NB4 (cell line): ENCODE measurements around the gene SHOX.

Experiments
- MYC ChIP-seq: IDR thresholded peaks from 2 replicates; pipeline ENCODE4 v1.6.1; 2011; ENCODE audit warnings: low read depth, low read length
- POLR2A ChIP-seq: IDR thresholded peaks from 2 replicates; pipeline ENCODE4 v1.6.1; 2011; ENCODE audit warnings: mild to moderate bottlenecking; ENCODE audit not compliant: insufficient read length; ENCODE audit errors: extremely low read depth
- TF ChIP-seq, protein P1 (sequence below): IDR thresholded peaks from one replicate; pipeline ENCODE4 v1.5.1; 2012; ENCODE audit warnings: low read depth, low read length
- TF ChIP-seq, protein P2 (sequence below): IDR thresholded peaks from 2 replicates; pipeline ENCODE4 v1.6.1; 2011; ENCODE audit warnings: low read depth, low read length

DNA sequence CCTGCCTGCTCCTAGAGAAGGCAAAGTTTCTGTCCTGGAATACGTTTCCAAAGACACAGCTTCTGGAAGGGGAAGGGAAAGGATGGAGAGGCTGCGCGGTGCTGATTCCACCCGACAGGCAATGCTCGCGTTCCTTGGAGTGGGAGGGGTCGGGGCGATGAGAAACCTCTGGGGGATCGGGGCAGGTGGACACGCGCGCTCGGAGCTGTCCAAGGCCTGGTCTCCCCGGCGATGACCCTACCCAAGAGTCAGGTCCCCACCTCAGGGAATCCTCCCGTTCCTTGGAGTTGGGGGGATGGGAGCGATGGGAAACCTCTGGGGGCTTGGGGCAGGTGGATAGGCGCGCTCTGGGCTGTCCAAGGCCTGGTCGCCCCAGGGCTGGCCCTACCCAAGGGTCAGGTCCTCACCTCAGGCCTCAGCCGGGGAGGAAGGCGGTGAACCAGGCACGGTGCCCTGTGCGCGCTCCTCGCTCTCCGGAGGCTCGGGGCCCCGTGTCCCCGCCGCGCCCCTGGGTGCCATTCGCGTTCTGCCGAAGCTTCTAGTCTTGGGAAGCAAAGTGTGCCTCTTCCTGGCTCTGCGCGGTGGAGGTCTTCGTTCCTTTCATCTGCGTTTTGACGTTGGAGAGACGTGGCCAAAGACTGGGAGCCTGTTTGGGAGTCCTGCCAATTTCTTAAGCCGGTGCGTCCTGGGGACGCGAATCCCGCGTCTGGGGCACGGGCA is 10.6 kb upstream of the SHOX start:
- TF ChIP-seq, protein P1, sequence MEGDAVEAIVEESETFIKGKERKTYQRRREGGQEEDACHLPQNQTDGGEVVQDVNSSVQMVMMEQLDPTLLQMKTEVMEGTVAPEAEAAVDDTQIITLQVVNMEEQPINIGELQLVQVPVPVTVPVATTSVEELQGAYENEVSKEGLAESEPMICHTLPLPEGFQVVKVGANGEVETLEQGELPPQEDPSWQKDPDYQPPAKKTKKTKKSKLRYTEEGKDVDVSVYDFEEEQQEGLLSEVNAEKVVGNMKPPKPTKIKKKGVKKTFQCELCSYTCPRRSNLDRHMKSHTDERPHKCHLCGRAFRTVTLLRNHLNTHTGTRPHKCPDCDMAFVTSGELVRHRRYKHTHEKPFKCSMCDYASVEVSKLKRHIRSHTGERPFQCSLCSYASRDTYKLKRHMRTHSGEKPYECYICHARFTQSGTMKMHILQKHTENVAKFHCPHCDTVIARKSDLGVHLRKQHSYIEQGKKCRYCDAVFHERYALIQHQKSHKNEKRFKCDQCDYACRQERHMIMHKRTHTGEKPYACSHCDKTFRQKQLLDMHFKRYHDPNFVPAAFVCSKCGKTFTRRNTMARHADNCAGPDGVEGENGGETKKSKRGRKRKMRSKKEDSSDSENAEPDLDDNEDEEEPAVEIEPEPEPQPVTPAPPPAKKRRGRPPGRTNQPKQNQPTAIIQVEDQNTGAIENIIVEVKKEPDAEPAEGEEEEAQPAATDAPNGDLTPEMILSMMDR, result no peak
- TF ChIP-seq POLR2A (no peak), MYC (no peak)
- TF ChIP-seq, protein P2, sequence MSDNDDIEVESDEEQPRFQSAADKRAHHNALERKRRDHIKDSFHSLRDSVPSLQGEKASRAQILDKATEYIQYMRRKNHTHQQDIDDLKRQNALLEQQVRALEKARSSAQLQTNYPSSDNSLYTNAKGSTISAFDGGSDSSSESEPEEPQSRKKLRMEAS, result no peak
